K562 (cell line): ENCODE results near the gene TMEM116. TPM values are rescaled to one million over a fixed set of nuclear protein-coding genes. Genes with fewer than 3 reads are reported as not detected.

ENCODE experiments used
- ATAC-seq: fragments of 200-7000 bp; cut with Tn5 transposase; 3 replicates; pipeline ENCODE4 v1.9.1; 2020; ENCODE audit warnings: moderate library complexity
- BruUV-seq: library from RNA; stranded (reverse); fragments of 400-500 nt; replicated peaks from 2 replicates; lab custom pipeline; 2021; lab: Mats Ljungman, UMichigan
- CTCF ChIA-PET: fragments of 300-600 bp; formaldehyde crosslinking; extraction: SDS; loops from one replicate; lab custom pipeline; 2021; ENCODE audit warnings: low intra/inter-chr PET ratio; lab: Yijun Ruan, JAX
- POLR2A ChIA-PET: fragments of 300-600, 350-650 bp; sonication (Branson Sonifier 250); formaldehyde crosslinking; extraction: SDS; loops from one replicate; lab custom pipeline; 2021; ENCODE audit warnings: antibody characterized with exemption, inconsistent platforms; lab: Yijun Ruan, JAX
- DNase-seq, 4 experiments: peaks; one replicate each; pipeline versions ENCODE4 v3.0.0 to v3.0.0-alpha.2; 2011 to 2018; ENCODE audit warnings: low spot score in 3 of 4, mixed read lengths in 3 of 4; ENCODE audit errors: extremely low read depth in 1 of 4
- FAIRE-seq: peaks from 2 replicates; lab custom pipeline; 2011; peaks lifted over from hg19 to GRCh38; lab: Jason Lieb, UNC
- H2AFZ ChIP-seq: 2 replicates; pipeline ENCODE4 v1.6.0; 2011; ENCODE audit warnings: low read depth, low read length, control low read depth, inconsistent platforms
- H3K27ac ChIP-seq: fragments of 200-600 bp; 3 replicates; pipeline ENCODE4 v1.8.0; 2011; ENCODE audit warnings: low read depth, mild to moderate bottlenecking, control low read depth, inconsistent platforms, low read length, moderate library complexity, mixed read lengths; ENCODE audit errors: extremely low read depth
- H3K27me3 ChIP-seq, 2 experiments: fragments of 300-600 bp in 1 of 2; 2 replicates in 1 of 2; 3 replicates in 1 of 2; pipeline versions ENCODE4 v1.6.0 to v1.8.0; 2011; ENCODE audit warnings: inconsistent platforms in 2 of 2, low read length in 2 of 2, mild to moderate bottlenecking in 1 of 2, mixed read lengths in 1 of 2, moderate library complexity in 1 of 2; ENCODE audit not compliant: control insufficient read depth in 2 of 2, insufficient read depth in 2 of 2
- H3K36me3 ChIP-seq: fragments of 300-600 bp; 3 replicates; pipeline ENCODE4 v1.8.0; 2011; ENCODE audit warnings: mild to moderate bottlenecking, low read length, inconsistent platforms; ENCODE audit not compliant: control insufficient read depth, insufficient read depth
- H3K4me1 ChIP-seq, 2 experiments: fragments of 200-600 bp in 1 of 2; replicated peaks in 1 of 2; 2 replicates in 1 of 2; 3 replicates in 1 of 2; pipeline versions ENCODE4 v1.5.1 to v1.8.0; 2011; ENCODE audit warnings: inconsistent platforms in 2 of 2, low read length in 2 of 2, mild to moderate bottlenecking in 1 of 2, mixed read lengths in 1 of 2, moderate library complexity in 1 of 2; ENCODE audit not compliant: control insufficient read depth in 2 of 2, insufficient read depth in 2 of 2
- H3K4me2 ChIP-seq: 2 replicates; pipeline ENCODE4 v1.6.1; 2011; ENCODE audit warnings: low read length, control low read depth, inconsistent platforms, mixed read lengths; ENCODE audit not compliant: insufficient read depth
- H3K4me3 ChIP-seq: fragments of 200-600 bp; sonication (generic), shearing (Covaris generic); 2 replicates; pipeline ENCODE4 v1.5.1; 2016; ENCODE audit warnings: control low read depth, inconsistent platforms
- H3K79me2 ChIP-seq: fragments of 200-600 bp; 3 replicates; pipeline ENCODE4 v1.8.0; 2011; ENCODE audit warnings: low read length, inconsistent platforms; ENCODE audit not compliant: control insufficient read depth, insufficient read depth
- H3K9ac ChIP-seq, 2 experiments: 2 replicates each; pipeline versions ENCODE4 v1.6.0 to v1.6.1; 2011; ENCODE audit warnings: low read depth in 2 of 2, low read length in 2 of 2, control low read depth in 1 of 2, inconsistent platforms in 1 of 2, mild to moderate bottlenecking in 1 of 2, mixed read lengths in 1 of 2; ENCODE audit not compliant: insufficient read depth in 1 of 2
- H3K9me1 ChIP-seq: one replicate; pipeline ENCODE4 v1.6.0; 2011; ENCODE audit warnings: inconsistent platforms, mild to moderate bottlenecking, low read length, moderate library complexity; ENCODE audit not compliant: control insufficient read depth, insufficient read depth
- H3K9me3 ChIP-seq: replicated peaks from 2 replicates; pipeline ENCODE4 v1.5.1; 2011; ENCODE audit warnings: low read depth, low read length, inconsistent platforms; ENCODE audit not compliant: control insufficient read depth, insufficient read depth
- H4K20me1 ChIP-seq: replicated peaks from 2 replicates; pipeline ENCODE4 v1.6.1; 2011; ENCODE audit warnings: low read length, inconsistent platforms, mixed read lengths; ENCODE audit not compliant: control insufficient read depth, insufficient read depth
- BCOR ChIP-seq: fragments of 450-650 bp; IDR thresholded peaks from 2 replicates; pipeline ENCODE4 v1.6.1; 2016
- CBFA2T3 ChIP-seq: fragments of 450-650 bp; IDR thresholded peaks from 2 replicates; pipeline ENCODE4 v1.6.1; 2017
- KAT2B ChIP-seq: IDR thresholded peaks from one replicate; pipeline ENCODE4 v1.6.1; 2012; ENCODE audit warnings: low read depth, mild to moderate bottlenecking, control low read depth, inconsistent platforms, low read length, moderate library complexity
- MECOM ChIP-seq: fragments of 250-450 bp; sonication (Bioruptor Pico); IDR thresholded peaks from 2 replicates; pipeline ENCODE4 v1.8.0; 2022; ENCODE audit warnings: inconsistent platforms
- NELFE ChIP-seq: IDR thresholded peaks from 2 replicates; pipeline ENCODE4 v1.6.1; 2011; ENCODE audit warnings: mild to moderate bottlenecking; ENCODE audit not compliant: insufficient read depth, insufficient read length
- NR0B1 ChIP-seq: fragments of 450-650 bp; IDR thresholded peaks from one replicate; pipeline ENCODE4 v1.6.1; 2018; ENCODE audit warnings: mild to moderate bottlenecking, moderate library complexity; ENCODE audit not compliant: partially characterized antibody
- NR2C2 ChIP-seq, 2 experiments: fragments of 200-800 bp in 1 of 2; sonication (Bioruptor generic) in 1 of 2; sonication (generic) in 1 of 2; formaldehyde crosslinking in 1 of 2; IDR thresholded peaks; 2 replicates each; pipeline versions ENCODE4 v1.6.1 to v1.8.0; 2016 to 2022; ENCODE audit warnings: mild to moderate bottlenecking in 1 of 2, missing compliant biosample characterization in 1 of 2, missing genetic modification characterization in 1 of 2, missing genetic modification reagents in 1 of 2
- PHF20 ChIP-seq: fragments of 450-650 bp; IDR thresholded peaks from 2 replicates; pipeline ENCODE4 v1.6.1; 2018; ENCODE audit not compliant: partially characterized antibody
- PKNOX1 ChIP-seq: fragments of 450-650 bp; IDR thresholded peaks from 2 replicates; pipeline ENCODE4 v1.6.1; 2016
- RHOXF2B ChIP-seq: fragments of 250-450 bp; sonication (Bioruptor Pico); conservative IDR thresholded peaks from 2 replicates; pipeline ENCODE4 v1.5.1; 2021
- SMARCC2 ChIP-seq: fragments of 450-650 bp; IDR thresholded peaks from 2 replicates; pipeline ENCODE4 v1.6.1; 2017; ENCODE audit warnings: antibody characterized with exemption, moderate library complexity, mild to moderate bottlenecking, low read depth
- STAT6 ChIP-seq: sonication (generic); formaldehyde crosslinking; IDR thresholded peaks from 2 replicates; pipeline ENCODE4 v1.8.1; 2023; ENCODE audit warnings: mild to moderate bottlenecking, missing genetic modification reagents
- U2AF2 ChIP-seq: fragments of 200-400 bp; formaldehyde crosslinking; optimal IDR thresholded peaks from 2 replicates; pipeline ENCODE3; 2017; ENCODE audit warnings: low read depth, mild to moderate bottlenecking, low read length
- ZBTB11 ChIP-seq, 3 experiments: fragments of 200-800 bp in 1 of 3; fragments of 250-450 bp in 1 of 3; fragments of 450-650 bp in 1 of 3; sonication (Bioruptor Pico) in 1 of 3; sonication (Bioruptor generic) in 1 of 3; formaldehyde crosslinking in 1 of 3; IDR thresholded peaks; 2 replicates each; pipeline versions ENCODE4 v1.6.1 to v1.8.0; 2016 to 2022; ENCODE audit warnings: mild to moderate bottlenecking in 2 of 3, missing genetic modification characterization in 2 of 3, missing compliant biosample characterization in 1 of 3, moderate library complexity in 1 of 3
- ZNF12 ChIP-seq: sonication (generic); formaldehyde crosslinking; IDR thresholded peaks from 2 replicates; pipeline ENCODE4 v1.4.0; 2020; ENCODE audit warnings: mild to moderate bottlenecking, missing genetic modification reagents
- WGBS: fragments of 100-300 bp; shearing (Covaris generic); methylation state at CpG from one replicate; pipeline ENCODE4 v1.1.6; 2016; ENCODE audit warnings: low coverage, mixed read lengths; ENCODE audit not compliant: insufficient coverage; ENCODE audit errors: missing lambda C conversion rate; 5-methylcytosine and 5-hydroxymethylcytosine counted together
- in situ Hi-C: fragments of 300-500 bp; cut with MboI; formaldehyde crosslinking; loops from 4 replicates; pipeline ENCODE4 v1.15.0; 2018; ENCODE audit warnings: inconsistent platforms, mixed read lengths
- intact Hi-C: fragments of 100-400 bp; cut with micrococcal nuclease; formaldehyde crosslinking; loops from 2 replicates; pipeline ENCODE4 v1.14.2; 2022
- polyA plus RNA-seq, 8 experiments: library from polyadenylated mRNA; depleted of rRNA in 4 of 8; stranded (reverse) in 5 of 8; unstranded in 3 of 8; fragments of >200 nt; fragmentation: Nextera tagmentation in 2 of 8; fragmentation: Illumina TruSeq in 1 of 8; extraction: Ambion mirVana in 2 of 8; extraction: Trizol in 1 of 8; gene quantifications; 2 replicates each; pipeline versions ENCODE4 v1.2.1 to v1.2.3, GENCODE V29; 2011 to 2014; ENCODE audit warnings: inconsistent platforms in 1 of 8, missing spikeins in 1 of 8
- total RNA-seq, 7 experiments: library from RNA; depleted of rRNA in 6 of 7; stranded (reverse); fragments of >200 nt in 6 of 7; fragmentation: Illumina TruSeq in 2 of 7; extraction: Trizol in 2 of 7; gene quantifications; 2 replicates each; pipeline versions ENCODE4 v1.2.1 to v1.2.3, GENCODE V29; 2011 to 2021; ENCODE audit warnings: low replicate concordance in 1 of 7

Gene TMEM116
- total and polyA plus RNA-seq, 9 of the 15 experiments (the other 6 are each of a cell fraction or from before 2014, with no cell fraction given): 5.2 to 78.6 (median 13.9) TPM

- no TSS peak for BruUV-seq
- in situ Hi-C loops (no loop called here), intact Hi-C loops (no loop called here)
- FAIRE-seq (no peak), DNase-seq (no peak), ATAC-seq (no peak)
- H3K4me1 ChIP-seq: no peaks in the 10 kb centered on the region
- CTCF ChIA-PET: no interaction called here
- no peak overlapping the region for H3K4me2 ChIP-seq
- H3K79me2 ChIP-seq: no peaks in the 10 kb centered on the region
- POLR2A ChIA-PET: interaction anchor here (0.7 kb wide), 1 partner anchor 395 kb away, joined by 3 read pairs; no protein-coding TSS in a partner anchor
- no peaks in the 10 kb centered on the region for H4K20me1 ChIP-seq
- H3K27me3 ChIP-seq: no peaks in the 10 kb centered on the region
- H2AFZ ChIP-seq: no peak overlapping the region
- no peak overlapping the region for H3K9ac ChIP-seq
- no peaks in the 10 kb centered on the region for H3K36me3 ChIP-seq
- 79% methylated on average over 2 of the region's 2 CpGs for WGBS
- H3K4me3 ChIP-seq: no peak overlapping the region
- H3K9me3 ChIP-seq: no peaks in the 10 kb centered on the region
- no peak overlapping the region for H3K27ac ChIP-seq
- no peaks in the 10 kb centered on the region for H3K9me1 ChIP-seq
- no peak for TF ChIP-seq ZBTB11 (CRISPR knock-in tag; IDR thresholded peaks at IDR 0.05)
- TF ChIP-seq KAT2B: no peak
- TF ChIP-seq MECOM (CRISPR knock-in tag): no peak
- no peak for TF ChIP-seq PHF20
- no peak for TF ChIP-seq NELFE
- no peak for TF ChIP-seq ZNF12 (CRISPR knock-in tag)
- no peak for TF ChIP-seq NR2C2 (CRISPR knock-in tag; IDR thresholded peaks at IDR 0.05)
- TF ChIP-seq NR2C2 (tag; IDR thresholded peaks at IDR 0.05): no peak
- no peak for TF ChIP-seq RHOXF2B (CRISPR knock-in tag)
- no peak for TF ChIP-seq BCOR
- TF ChIP-seq PKNOX1: no peak
- TF ChIP-seq STAT6 (CRISPR knock-in tag): no peak
- no peak for TF ChIP-seq U2AF2
- no peak for TF ChIP-seq NR0B1
- TF ChIP-seq CBFA2T3: no peak
- no peak for TF ChIP-seq SMARCC2
These were observed 86.3 kb downstream of the TMEM116 start for GRCh38 chr12:111926631-111927030.
